Hepatocyte (in vitro differentiated cells): Measurements from ENCODE around the gene XPNPEP1.

Experiments
- EZH2 ChIP-seq: fragments of 200-600 bp; sonication (generic); IDR thresholded peaks from 2 replicates; pipeline ENCODE4 v1.6.1; 2016; ENCODE audit warnings: antibody characterized with exemption, mild to moderate bottlenecking, borderline replicate concordance
- EZH2phosphoT487 ChIP-seq: fragments of 200-600 bp; sonication (generic); IDR thresholded peaks from one replicate; pipeline ENCODE4 v1.6.1; 2018; ENCODE audit warnings: antibody characterized with exemption, mild to moderate bottlenecking, low read depth, moderate library complexity; ENCODE audit not compliant: unreplicated experiment, severe bottlenecking

GRCh38 chr10:109886037-109886780 lies 37.1 kb downstream of the XPNPEP1 start:
- TF ChIP-seq EZH2phosphoT487: no peak
- no peak for TF ChIP-seq EZH2
